K562 (cell line): ENCODE results near the gene NBPF4. TPM values are rescaled to one million over a fixed set of nuclear protein-coding genes. Genes with fewer than 3 reads are reported as not detected.

ENCODE experiments used
- BDP1 ChIP-seq: IDR thresholded peaks from 3 replicates; pipeline ENCODE4 v1.6.1; 2011; ENCODE audit not compliant: insufficient read length, insufficient read depth
- BRCA1 ChIP-seq, 2 experiments: fragments of 450-650 bp in 1 of 2; sonication (generic) in 1 of 2; formaldehyde crosslinking in 1 of 2; IDR thresholded peaks; 2 replicates each; pipeline versions ENCODE4 v1.5.0 to v1.6.1; 2017 to 2020; ENCODE audit warnings: mild to moderate bottlenecking in 1 of 2, missing genetic modification reagents in 1 of 2
- CHD4 ChIP-seq: fragments of 200-600 bp; sonication (generic); IDR thresholded peaks from 3 replicates; pipeline ENCODE4 v1.6.1; 2012; ENCODE audit warnings: low read depth, mild to moderate bottlenecking, mixed read lengths, low read length, inconsistent platforms; ENCODE audit not compliant: insufficient read depth, insufficient replicate concordance, poor library complexity, severe bottlenecking
- DLX4 ChIP-seq: fragments of 250-450 bp; sonication (Bioruptor Pico); IDR thresholded peaks from 2 replicates; pipeline ENCODE4 v1.6.1; 2021; ENCODE audit warnings: mild to moderate bottlenecking
- ERF ChIP-seq: fragments of 450-650 bp; formaldehyde crosslinking; IDR thresholded peaks from 2 replicates; pipeline ENCODE4 v1.4.0; 2020; ENCODE audit warnings: mild to moderate bottlenecking, mixed read lengths
- FOXP1 ChIP-seq: sonication (generic); formaldehyde crosslinking; IDR thresholded peaks from 2 replicates; pipeline ENCODE4 v1.8.0; 2022; ENCODE audit warnings: mild to moderate bottlenecking, missing genetic modification reagents
- GMEB1 ChIP-seq: fragments of 250-450 bp; sonication (Bioruptor Pico); IDR thresholded peaks from 2 replicates; pipeline ENCODE4 v1.4.0; 2020; ENCODE audit warnings: mild to moderate bottlenecking
- HCFC1 ChIP-seq: IDR thresholded peaks from 2 replicates; pipeline ENCODE4 v1.6.1; 2012; ENCODE audit warnings: low read depth, low read length, improper control_type of control experiment
- ILK ChIP-seq: fragments of 450-650 bp; IDR thresholded peaks from 2 replicates; pipeline ENCODE4 v1.6.1; 2016; ENCODE audit warnings: missing genetic modification characterization, low read depth, mild to moderate bottlenecking, missing compliant biosample characterization, moderate library complexity, borderline replicate concordance
- KDM2B ChIP-seq: fragments of 250-450 bp; sonication (Bioruptor Pico); IDR thresholded peaks from 2 replicates; pipeline ENCODE4 v1.8.0; 2021; ENCODE audit warnings: mild to moderate bottlenecking, moderate library complexity
- MAZ ChIP-seq, 2 experiments: fragments of 450-650 bp in 1 of 2; sonication (generic) in 1 of 2; formaldehyde crosslinking; IDR thresholded peaks in 1 of 2; conservative IDR thresholded peaks in 1 of 2; 2 replicates each; pipeline versions ENCODE4 v1.4.0 to v1.5.0; 2020; ENCODE audit warnings: mild to moderate bottlenecking in 1 of 2, missing genetic modification reagents in 1 of 2
- NCOA6 ChIP-seq: fragments of 450-650 bp; IDR thresholded peaks from 2 replicates; pipeline ENCODE4 v1.6.1; 2017; ENCODE audit warnings: mild to moderate bottlenecking
- NR2C1 ChIP-seq, 2 experiments: fragments of 450-650 bp; IDR thresholded peaks; 2 replicates each; pipeline ENCODE4 v1.6.1; 2017; ENCODE audit warnings: mild to moderate bottlenecking in 2 of 2, antibody characterized with exemption in 1 of 2, inconsistent platforms in 1 of 2, missing compliant biosample characterization in 1 of 2, missing genetic modification characterization in 1 of 2
- PCBP1 ChIP-seq: fragments of 200-400 bp; formaldehyde crosslinking; IDR thresholded peaks from 2 replicates; pipeline ENCODE4 v1.6.1; 2018; ENCODE audit warnings: mild to moderate bottlenecking, low read depth, low read length; ENCODE audit not compliant: poor library complexity, severe bottlenecking
- POLR2B ChIP-seq: fragments of 450-650 bp; IDR thresholded peaks from 2 replicates; pipeline ENCODE4 v1.6.1; 2018; ENCODE audit warnings: low read depth; ENCODE audit not compliant: partially characterized antibody
- RAD51 ChIP-seq: fragments of 450-650 bp; IDR thresholded peaks from 2 replicates; pipeline ENCODE4 v1.7.1; 2016; ENCODE audit warnings: low read depth, mild to moderate bottlenecking, borderline replicate concordance
- RBM14 ChIP-seq: fragments of 200-400 bp; formaldehyde crosslinking; IDR thresholded peaks from 2 replicates; pipeline ENCODE4 v1.6.1; 2018; ENCODE audit warnings: low read depth, mild to moderate bottlenecking, low read length, moderate library complexity, borderline replicate concordance; ENCODE audit not compliant: insufficient read depth
- SREBF1 ChIP-seq: fragments of 150-350 bp; IDR thresholded peaks from 2 replicates; pipeline ENCODE4 v1.6.1; 2014; ENCODE audit warnings: antibody characterized with exemption, low read depth, low read length, borderline replicate concordance
- TEAD4 ChIP-seq, 2 experiments: sonication (generic) in 1 of 2; formaldehyde crosslinking in 1 of 2; IDR thresholded peaks; 2 replicates each; pipeline versions ENCODE4 v1.6.1 to v1.8.0; 2012 to 2022; ENCODE audit warnings: borderline replicate concordance in 1 of 2, inconsistent platforms in 1 of 2, low read length in 1 of 2, mild to moderate bottlenecking in 1 of 2, missing genetic modification reagents in 1 of 2
- THRB ChIP-seq: fragments of 450-650 bp; formaldehyde crosslinking; conservative IDR thresholded peaks from 2 replicates; pipeline ENCODE4 v1.4.0; 2022; ENCODE audit warnings: mild to moderate bottlenecking, missing genetic modification characterization
- ZNF134 ChIP-seq: fragments of 250-450 bp; sonication (Bioruptor Pico); conservative IDR thresholded peaks from 2 replicates; pipeline ENCODE4 v1.4.0; 2020
- ZNF830 ChIP-seq: fragments of 250-450 bp; sonication (Bioruptor Pico); IDR thresholded peaks from 2 replicates; pipeline ENCODE4 v1.5.0; 2021; ENCODE audit warnings: mild to moderate bottlenecking
- polyA plus RNA-seq, 8 experiments: library from polyadenylated mRNA; depleted of rRNA in 4 of 8; stranded (reverse) in 5 of 8; unstranded in 3 of 8; fragments of >200 nt; fragmentation: Nextera tagmentation in 2 of 8; fragmentation: Illumina TruSeq in 1 of 8; extraction: Ambion mirVana in 2 of 8; extraction: Trizol in 1 of 8; gene quantifications; 2 replicates each; pipeline versions ENCODE4 v1.2.1 to v1.2.3, GENCODE V29; 2011 to 2014; ENCODE audit warnings: inconsistent platforms in 1 of 8, missing spikeins in 1 of 8
- total RNA-seq, 7 experiments: library from RNA; depleted of rRNA in 6 of 7; stranded (reverse); fragments of >200 nt in 6 of 7; fragmentation: Illumina TruSeq in 2 of 7; extraction: Trizol in 2 of 7; gene quantifications; 2 replicates each; pipeline versions ENCODE4 v1.2.1 to v1.2.3, GENCODE V29; 2011 to 2021; ENCODE audit warnings: low replicate concordance in 1 of 7

NBPF4 gene
- total and polyA plus RNA-seq, 9 of the 15 experiments (the other 6 are each of a cell fraction or from before 2014, with no cell fraction given) = 3.6 to 10.4 (median 5.9) TPM

GRCh38 chr1:108199781-108200686, 43.8 kb downstream of the NBPF4 start, which contains the start of gene SLC25A24 (continued):
- TF ChIP-seq NR2C1 (IDR thresholded peaks at IDR 0.05) (no peak), NR2C1 (tag; IDR thresholded peaks at IDR 0.05) (no peak), RAD51 (no peak), NCOA6 (peak; percentile 82), CHD4 (peak; percentile 46), HCFC1 (peak; percentile 5; the same call in 1 of the 2 replicates), TEAD4 (IDR thresholded peaks at IDR 0.05; ENCODE audit: low read length) (no peak), TEAD4 (CRISPR knock-in tag; IDR thresholded peaks at IDR 0.05; ENCODE audit: borderline replicate concordance) (0 out of 2 replicates have a peak, but pooled peaks have one; percentile 30), SREBF1 (no peak), ZNF830 (CRISPR knock-in tag) (0 out of 2 replicates have a peak, but pooled peaks have one; percentile 77), BDP1 (no peak), MAZ (CRISPR knock-in tag; conservative IDR thresholded peaks at IDR 0.05 in 1 of 2, IDR thresholded peaks at IDR 0.05 in 1 of 2) (peak; percentile 63 to 89; a peak in 3 of 4 replicates), ERF (CRISPR knock-in tag) (0 out of 2 replicates have a peak, but pooled peaks have one; percentile 48), ZNF134 (CRISPR knock-in tag) (0 out of 2 replicates have a peak, but pooled peaks have one; percentile 32), RBM14 (0 out of 2 replicates have a peak, but pooled peaks have one; percentile 83), DLX4 (CRISPR knock-in tag) (no peak), GMEB1 (CRISPR knock-in tag) (peak; percentile 87), KDM2B (CRISPR knock-in tag) (peak; percentile 90; the same call in 1 of the 2 replicates), ILK (tag) (no peak), BRCA1 (IDR thresholded peaks at IDR 0.05) (no peak), BRCA1 (CRISPR knock-in tag; IDR thresholded peaks at IDR 0.05) (0 out of 2 replicates have a peak, but pooled peaks have one; percentile 55), PCBP1 (no peak), POLR2B (peak; percentile 73), THRB (CRISPR knock-in tag) (no peak), FOXP1 (peak; percentile 94)
